ENCODE data around the gene CD226.
"Not testable (repeated sequence)": the region's sequence is repeated elsewhere in the genome, so short reads cannot be mapped to it uniquely, and the experiment has no call there.

Gene CD226

GRCh38 chr18:69908838-69909237 is 38.8 kb downstream of the CD226 start:
- DNase-seq (ENCODE audit: low read depth in 2 of 2), result no peak

DNA sequence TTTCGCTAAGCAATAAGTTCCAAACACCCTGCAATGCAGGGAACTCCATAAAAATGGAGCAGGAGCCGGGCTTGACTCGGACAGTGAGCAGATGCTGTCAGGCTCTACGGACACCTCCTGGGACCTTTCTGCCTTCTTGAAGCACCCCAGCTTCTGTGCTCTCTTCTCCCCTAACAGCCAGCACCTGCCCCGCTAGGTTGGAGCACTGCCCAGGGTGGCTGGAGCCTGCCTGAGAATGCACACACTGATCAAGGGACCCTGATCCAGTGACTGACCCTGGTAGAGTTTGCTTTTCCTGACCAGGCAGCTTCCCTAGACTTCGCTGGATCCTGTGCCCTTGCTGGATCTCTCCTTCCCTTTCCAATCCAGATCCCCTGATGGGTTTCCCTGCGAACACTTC is 40.9 kb downstream of the CD226 start:
- no peak for DNase-seq (ENCODE audit: low read depth in 2 of 2)

DNA sequence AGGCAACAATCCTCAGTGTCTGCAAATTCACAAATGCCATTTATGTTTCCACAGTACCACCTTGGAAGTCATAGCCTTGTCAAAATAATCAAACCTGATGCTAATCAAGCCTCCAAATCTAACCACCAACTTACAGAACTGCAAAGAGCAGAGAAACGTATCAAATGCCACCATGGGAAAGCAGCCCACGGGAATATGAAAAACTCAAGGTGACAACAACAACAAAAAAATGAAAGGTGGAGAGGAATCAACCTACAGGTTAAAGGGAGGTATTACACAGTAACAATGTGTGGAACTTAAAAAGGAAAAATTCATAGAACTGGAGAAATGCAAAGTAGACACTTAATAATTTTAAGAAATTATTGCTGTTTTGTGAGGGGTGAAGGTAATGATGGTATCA is 46.7 kb downstream of the CD226 start:
- no peak for DNase-seq (ENCODE audit: low read depth in 2 of 2)

DNA sequence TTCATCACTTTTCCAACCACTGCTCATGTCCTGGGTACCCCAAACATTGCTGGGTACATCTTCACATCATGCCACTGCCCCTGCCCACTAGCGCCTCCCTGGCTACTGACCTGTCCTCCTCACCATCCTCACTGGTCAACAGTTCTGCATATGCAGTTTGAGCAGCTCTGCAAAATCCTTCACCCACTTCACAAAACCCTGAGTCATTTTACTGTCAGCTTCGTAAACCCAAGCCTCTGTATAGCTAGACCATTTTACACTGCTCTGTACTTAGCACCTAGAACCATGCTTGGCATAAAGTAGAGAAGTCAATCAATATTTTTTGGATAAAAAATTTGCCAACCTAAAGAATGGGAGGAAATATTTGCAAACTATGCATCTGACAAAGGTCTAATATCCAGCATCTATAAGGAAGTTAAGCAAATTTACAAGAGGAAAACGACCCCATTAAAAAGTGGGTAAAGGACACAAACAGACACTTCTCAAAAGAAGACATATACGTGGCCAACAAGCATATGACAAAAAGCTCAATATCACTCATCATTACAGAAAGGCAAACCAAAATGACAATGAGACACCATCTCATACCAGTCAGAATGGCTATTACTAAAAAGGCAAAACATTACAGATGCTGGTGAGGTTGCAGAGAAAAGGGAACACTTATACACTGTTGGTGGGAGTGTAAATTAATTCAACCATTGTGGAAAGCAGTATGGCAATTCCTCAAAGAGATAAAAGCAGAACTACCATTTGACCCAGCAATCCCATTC is 48.3 kb downstream of the CD226 start:
- DNase-seq (ENCODE audit: low read depth in 2 of 2), result not testable (repeated sequence)

- DNase-seq (ENCODE audit: low read depth in 2 of 2), result no peak
Measured at GRCh38 chr18:69898241-69898861, 49.3 kb downstream of the CD226 start.

DNA sequence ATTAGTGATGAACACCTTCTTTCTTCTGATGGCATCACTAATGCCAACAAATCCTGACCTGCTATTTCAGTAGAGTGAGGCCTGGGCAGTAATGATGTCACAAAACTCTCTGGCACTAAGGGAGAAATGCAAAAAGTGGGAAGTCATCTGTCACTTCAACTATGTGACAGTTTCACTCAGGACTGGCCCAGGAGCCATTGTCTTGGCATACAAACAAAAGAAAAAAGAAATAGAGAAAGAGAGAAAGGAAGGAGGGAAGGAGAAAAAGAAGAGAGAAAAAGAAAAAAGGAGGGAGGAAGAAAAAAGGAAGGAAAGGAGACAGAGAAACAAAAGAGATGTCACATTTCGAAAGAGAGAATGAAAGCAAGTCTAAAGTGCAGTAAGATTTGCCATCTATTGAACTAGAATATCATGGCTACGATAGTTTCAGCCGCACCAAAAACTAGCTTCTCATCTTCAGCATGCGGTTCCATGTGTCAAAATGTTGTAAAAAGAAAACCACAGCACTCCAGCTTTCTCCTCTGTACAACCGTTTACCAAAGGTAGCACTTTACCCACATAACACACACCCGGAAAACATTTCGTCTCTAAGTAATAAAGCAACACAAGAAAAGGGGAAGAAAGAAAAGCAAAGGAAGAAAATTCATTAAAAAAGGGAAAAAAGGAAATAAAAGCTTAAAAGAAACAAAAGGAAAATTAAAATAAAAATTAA is 50.1 kb downstream of the CD226 start:
- DNase-seq (ENCODE audit: low read depth in 2 of 2), result no peak

GRCh38 chr18:69895066-69896047 is 52.3 kb downstream of the CD226 start:
- DNase-seq (ENCODE audit: low read depth in 2 of 2), result no peak

DNA sequence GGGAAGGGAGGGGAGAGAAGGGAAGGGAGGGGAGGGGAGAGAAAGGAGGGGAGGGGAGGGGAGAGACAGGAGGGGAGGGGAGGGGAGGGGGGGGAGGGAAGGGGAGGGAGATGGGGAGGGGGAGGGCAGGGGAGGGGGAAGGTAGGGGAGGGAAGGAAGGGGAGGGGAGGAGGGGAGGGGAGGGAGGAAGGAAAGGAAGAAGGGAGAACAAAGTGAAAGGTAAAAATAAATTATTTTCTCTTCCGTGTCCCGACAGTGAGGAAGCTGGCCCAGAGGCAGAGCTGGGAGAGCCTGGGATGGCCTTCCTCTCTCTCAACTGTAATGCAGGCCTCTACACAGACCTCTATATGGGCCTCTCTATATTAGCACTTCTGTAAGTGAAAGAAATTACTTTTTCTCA is 53.2 kb downstream of the CD226 start:
- DNase-seq (ENCODE audit: low read depth in 2 of 2), result no peak

GRCh38 chr18:69890558-69890957 is 57.1 kb downstream of the CD226 start:
- no peak for DNase-seq (ENCODE audit: low read depth in 2 of 2)

GRCh38 chr18:69889009-69889408 is 58.7 kb downstream of the CD226 start:
- DNase-seq (ENCODE audit: low read depth in 2 of 2), result no peak

GRCh38 chr18:69887256-69887655 is 60.4 kb downstream of the CD226 start:
- DNase-seq (ENCODE audit: low read depth in 2 of 2), result no peak

DNA sequence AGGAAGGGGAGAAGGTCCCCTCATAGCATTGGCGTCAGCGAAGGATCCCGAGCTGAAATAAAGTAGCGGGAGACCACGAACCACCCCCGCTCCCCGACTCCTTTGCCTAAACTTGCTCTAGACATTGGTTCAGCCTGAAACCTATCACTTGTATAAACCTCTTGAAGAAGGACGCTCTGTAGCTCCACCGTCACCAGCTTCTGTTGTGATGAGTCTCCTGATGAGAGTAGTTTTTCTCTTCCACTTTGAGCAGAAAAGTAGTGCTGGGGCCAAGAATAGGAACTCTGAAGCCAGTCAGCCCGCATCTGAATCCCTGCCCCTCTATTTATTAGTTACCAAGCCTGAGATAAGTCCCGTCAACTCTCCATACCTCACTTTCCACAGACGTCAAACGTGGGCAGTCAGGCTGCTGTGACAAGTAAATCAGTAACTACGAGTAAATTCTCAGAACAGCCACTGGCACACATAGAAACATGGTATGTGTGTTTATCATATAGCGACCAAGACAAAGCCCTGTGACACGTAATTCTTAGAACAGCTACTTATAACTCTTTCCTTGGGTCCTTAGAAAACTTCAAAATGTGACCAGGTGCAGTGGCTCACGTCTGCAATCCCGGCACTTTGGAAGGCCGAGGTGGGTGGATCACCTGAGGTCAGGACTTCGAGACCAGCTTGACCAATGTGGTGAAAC is 61.7 kb downstream of the CD226 start:
- no peak for DNase-seq (ENCODE audit: low read depth in 2 of 2)

DNA sequence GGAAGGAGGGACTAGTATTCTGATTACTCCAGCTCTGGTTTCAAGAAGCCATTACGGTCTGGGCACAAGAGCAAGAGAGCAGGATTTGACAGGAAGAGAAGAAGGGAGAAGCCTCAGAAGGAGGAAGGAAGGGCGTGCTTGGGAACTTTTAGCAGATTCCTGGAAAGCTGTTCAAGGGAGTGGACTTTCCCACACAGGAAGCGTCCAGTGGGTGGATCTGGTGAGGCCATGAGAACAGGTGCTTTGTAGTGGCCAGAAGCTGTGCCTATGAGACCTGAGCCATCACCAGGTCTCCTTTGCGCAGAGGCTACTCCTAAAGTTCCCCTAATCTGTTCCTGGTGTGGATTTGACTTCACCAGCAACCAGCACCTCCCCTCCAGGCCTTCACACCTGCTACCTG is 62.3 kb downstream of the CD226 start:
- DNase-seq (ENCODE audit: low read depth in 2 of 2), result no peak

DNA sequence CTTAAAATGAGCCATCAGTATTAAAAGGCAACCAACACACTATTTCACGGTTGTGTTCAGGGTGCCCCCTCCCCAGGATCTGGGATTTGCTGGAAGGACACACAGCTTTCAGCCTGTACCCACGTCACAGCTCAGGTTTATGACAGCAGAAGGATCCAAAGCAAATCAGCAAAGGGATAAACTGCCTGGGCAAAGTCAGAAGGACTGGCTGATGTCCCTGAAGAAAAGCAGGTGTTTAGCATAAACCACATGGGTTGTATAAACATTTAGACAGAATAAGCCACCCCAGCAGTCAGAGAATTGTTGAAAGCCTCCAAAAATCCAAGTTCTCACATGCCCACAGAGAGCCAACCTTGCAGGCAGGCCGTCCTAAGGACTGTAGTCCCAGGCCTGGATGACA is 63.9 kb downstream of the CD226 start:
- no peak for DNase-seq (ENCODE audit: low read depth in 2 of 2)

- DNase-seq (ENCODE audit: low read depth in 2 of 2), result no peak
Measured at GRCh38 chr18:69882965-69883668, 64.6 kb downstream of the CD226 start.

GRCh38 chr18:69880083-69880482 is 67.6 kb downstream of the CD226 start:
- DNase-seq (ENCODE audit: low read depth in 2 of 2), result no peak

DNA sequence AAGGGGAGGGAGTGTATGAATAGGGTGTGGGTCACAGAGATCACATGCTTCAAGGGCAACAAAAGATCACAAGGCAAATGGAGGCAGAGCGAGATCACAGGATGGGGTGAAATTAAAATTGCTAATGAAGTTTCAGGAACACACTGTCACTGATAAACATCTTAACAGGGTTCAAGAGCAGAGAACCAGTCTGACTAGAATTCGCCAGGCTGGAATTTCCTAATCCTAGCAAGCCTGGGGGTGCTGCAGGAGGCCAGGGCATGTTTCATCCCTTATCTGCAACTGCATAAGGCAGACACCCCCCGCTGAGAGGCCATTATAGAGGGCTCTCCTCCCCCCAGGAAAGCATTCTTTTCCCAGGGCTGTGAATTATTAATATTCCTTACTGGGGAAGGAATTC is 68.6 kb downstream of the CD226 start:
- DNase-seq (ENCODE audit: low read depth in 2 of 2), result not testable (repeated sequence)

DNA sequence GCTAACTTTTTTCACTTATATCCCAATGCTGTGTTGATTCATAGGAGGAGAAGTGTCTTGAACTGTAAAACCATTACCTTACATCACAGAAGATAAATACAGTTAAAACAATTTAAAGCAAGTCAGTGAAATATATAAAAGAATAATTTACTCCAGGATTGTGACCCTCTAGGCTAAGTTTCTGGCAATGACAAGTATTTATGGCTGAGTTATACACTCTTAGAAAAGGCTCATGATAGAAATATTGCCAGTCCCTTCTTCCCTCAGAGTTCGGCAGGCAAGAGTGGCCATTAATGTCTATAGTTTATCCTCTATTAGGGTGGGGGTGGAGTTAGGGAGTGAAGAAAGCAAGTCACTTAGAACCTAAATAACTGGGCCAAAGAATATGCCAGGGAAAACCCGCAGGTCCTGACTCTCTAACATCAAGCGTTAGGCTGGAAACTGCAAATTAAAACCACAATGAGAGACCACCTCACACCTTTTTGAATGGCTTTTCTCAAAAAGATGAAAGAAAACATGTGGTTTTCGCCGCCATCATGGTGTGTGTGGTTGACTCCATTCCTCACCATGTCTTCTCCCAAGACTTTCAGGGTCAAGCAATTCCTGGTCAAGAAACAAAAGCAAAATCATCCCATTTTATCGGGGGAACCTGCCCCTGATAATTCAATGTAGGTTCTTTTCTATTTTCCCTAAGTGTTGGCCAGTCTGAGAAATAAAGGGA is 69.3 kb downstream of the CD226 start:
- no peak for DNase-seq (ENCODE audit: low read depth in 2 of 2)

DNA sequence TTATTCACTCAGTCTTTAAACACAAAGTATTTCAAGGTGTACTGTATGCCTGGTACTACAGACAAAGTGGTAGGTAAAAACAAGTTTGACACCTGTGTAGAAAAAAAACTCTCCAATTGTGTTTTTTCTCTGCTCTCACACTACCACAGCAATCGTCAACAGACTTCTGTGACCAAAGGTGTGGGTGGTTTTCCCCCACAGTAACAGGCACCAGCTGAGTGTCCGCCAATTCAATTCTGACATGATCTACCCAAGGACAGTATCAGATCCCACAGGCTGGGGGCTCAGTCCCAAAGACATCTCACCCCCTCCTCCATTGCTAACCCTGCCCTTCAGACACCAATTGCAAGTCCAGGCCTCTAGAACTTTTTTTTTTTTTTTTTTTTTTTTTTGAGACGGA is 71.2 kb downstream of the CD226 start:
- DNase-seq (ENCODE audit: low read depth in 2 of 2), result no peak

DNA sequence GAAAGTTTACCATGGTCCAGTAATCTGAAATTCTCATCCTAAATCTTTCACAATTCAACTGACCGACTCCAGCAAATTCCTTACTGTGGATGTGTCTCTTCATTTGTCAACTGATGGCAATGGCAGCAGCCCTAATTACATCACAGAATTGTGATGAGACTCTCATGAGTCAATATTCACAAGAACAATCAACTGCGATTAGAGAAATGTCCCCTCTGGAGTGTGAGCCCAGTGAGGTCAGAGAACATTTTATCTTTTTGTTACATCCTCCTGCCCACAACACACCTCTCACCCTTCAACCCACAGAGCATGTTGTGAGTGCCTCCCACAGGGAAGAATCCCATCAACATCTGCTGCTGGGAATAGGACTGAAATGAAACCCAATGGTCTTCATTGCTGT is 73.6 kb downstream of the CD226 start:
- DNase-seq (ENCODE audit: low read depth in 2 of 2), result no peak

Measured in activated CD8-positive, alpha-beta memory T cell treated with anti-CD3 and anti-CD28 coated beads for 4 hours (primary cell).